Suppressor macrophage (primary cell): ENCODE results near the gene CARNS1.
A peak's percentile ranks its signal among the peaks of the same experiment; 100 is the strongest.
"Not testable (repeated sequence)": the region's sequence is repeated elsewhere in the genome, so short reads cannot be mapped to it uniquely, and the experiment has no call there.

Experiments
- DNase-seq, 4 experiments: peaks; one replicate each; pipeline ENCODE4 v3.0.0-alpha.2; 2020 to 2022

The CARNS1 gene

GRCh38 chr11:67396587-67397389 lies 18.7 kb upstream of the CARNS1 start:
- no peak for DNase-seq

DNA sequence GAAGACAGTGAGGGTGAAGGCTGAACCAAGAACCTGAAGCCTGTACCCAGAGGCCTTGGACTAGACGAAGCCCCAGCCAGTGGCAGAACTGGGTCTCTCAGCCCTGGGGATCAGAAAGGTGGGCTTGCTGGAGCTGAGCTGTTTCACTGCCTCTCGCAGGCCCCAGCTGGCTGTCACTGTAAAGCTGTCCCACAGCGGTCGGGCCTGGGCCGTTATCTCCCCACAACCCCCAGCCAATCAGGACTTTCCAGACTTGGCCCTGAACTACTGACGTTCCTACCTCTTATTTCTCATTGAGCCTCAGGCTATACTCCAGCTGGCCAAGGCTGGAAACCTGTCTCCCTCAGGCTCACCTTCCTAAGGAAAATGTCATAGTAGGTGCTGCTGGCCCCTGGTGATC lies 17.9 kb upstream of the CARNS1 start:
- no peak for DNase-seq

GRCh38 chr11:67397986-67398660 lies 17.4 kb upstream of the CARNS1 start:
- no peak for DNase-seq

- DNase-seq, result no peak
These were observed 16.6 kb upstream of the CARNS1 start for GRCh38 chr11:67398661-67399563.

DNA sequence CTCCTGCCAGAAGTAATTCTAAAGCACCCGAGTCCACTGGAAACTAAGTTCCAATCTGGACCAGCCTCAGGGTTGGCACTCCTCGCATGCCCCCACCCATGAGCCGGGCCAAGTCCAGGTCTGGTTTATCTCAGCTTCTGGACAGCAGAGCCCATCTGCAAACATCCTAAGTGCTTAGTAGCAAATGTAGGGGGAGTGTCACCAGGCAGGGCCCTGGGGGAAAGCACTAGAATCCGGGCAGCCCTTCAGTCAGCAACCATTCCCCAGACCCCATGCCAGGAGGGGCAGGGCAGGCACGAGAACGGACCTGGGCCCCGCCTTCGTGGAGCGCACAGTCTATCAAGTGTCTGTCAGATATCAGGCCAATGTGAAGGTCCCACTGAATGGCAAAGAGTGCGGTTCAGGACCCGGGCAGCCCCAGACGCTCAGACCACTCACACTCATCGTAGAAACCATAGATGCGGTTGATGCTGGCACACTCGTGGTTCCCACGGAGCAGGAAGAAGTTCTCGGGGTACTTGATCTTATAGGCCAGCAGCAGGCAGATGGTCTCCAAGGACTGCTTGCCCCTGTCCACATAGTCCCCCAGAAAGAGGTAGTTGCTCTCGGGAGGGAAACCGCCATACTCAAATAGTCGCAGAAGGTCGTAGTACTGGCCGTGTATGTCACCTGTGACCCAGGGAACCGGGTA lies 15.1 kb upstream of the CARNS1 start:
- peak in 2 of 4 experiments; percentile 26 to 35 for DNase-seq

GRCh38 chr11:67400942-67401494 lies 14.5 kb upstream of the CARNS1 start:
- DNase-seq, result no peak

DNA sequence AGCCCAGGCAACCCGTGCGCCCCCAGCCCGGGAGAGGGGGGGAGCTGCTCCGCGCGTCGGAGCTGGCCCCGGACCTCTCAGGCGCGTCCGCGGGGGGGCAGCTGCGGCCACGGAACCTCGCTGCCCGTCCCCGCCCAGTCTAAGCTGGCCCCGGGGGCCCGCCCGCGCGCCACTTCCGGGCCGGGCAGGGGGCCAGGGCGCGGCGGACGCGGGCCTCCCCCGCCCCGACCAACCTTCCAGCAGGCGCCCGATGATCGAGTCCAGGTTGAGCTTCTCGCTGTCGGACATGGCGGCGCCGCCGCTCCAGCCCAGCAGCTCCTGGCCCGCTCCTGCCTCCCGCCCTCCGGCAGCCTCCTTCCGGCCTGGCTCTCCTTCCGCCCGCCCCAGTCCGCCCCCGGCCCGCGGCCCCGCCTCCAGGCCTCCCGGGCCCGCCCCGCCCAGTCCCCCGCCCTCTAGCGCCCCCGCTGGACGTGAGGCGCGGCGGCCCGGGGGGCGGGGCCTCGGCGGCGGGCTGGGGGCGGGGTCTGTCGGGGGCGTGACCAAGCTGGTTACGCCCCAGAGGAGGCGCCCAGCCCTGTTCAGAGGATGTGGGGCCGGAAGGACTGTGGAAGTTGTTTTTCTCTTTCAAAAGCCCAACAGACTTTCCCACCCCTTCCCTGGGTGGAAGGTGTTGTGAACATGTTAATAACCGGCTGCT lies 13.8 kb upstream of the CARNS1 start, which contains the start of gene PPP1CA:
PPP1CA (minus strand) TSS at position 364 of the 697 bp plus-strand sequence; CDS start at position 288, 76 bp downstream.
- DNase-seq, result peak; percentile 93 to 98 (median 95)

DNA sequence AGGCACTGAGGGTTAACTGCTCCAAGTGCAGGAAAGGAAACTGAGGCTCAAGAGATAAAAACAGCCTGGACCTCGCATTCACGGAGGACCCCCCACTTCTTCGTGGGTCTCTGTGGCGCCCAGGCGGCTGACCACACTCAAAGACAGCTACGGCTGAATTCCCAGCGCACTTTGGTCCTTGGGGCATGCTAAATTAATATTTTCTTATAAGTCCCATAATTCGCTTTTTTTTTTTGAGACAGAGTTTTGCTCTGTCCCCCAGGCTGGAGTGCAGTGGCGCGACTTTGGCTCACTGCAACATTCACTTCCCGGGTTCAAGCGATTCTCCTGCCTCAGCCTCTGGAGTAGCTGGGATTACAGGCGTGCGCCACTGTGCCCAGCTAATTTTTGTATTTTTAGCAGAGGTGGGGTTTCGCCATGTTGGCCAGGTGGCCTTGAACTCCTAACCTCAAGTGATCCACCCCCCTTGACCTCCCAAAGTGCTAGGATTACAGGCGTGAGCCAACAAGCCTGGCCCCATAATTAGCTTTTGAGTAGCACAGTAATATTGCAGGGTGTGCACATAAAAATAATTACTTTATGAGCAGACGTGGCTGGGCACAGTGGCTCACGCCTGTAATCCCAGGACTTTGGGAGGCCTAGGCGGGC lies 13.2 kb upstream of the CARNS1 start:
- DNase-seq, result not testable (repeated sequence)

DNA sequence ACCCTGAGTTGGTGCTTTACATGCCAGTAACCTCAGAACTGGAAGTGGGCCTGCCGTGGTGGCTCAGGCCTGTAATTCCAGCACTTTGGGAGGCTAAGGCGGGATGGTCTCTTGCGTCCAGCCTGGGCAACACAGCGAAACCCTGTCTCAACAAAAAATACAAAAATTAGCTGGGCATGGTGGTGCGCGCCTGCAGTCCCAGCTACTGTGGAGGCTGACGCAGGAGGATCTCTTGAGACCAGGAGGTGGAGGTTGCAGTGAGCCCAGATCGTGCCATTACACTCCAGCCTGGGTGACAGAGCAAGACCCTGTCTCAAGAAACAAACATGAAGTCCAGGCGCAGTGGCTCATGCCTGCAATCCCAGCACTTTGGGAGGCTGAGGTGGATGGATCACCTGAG lies 12.4 kb upstream of the CARNS1 start:
- not testable (repeated sequence) for DNase-seq

DNA sequence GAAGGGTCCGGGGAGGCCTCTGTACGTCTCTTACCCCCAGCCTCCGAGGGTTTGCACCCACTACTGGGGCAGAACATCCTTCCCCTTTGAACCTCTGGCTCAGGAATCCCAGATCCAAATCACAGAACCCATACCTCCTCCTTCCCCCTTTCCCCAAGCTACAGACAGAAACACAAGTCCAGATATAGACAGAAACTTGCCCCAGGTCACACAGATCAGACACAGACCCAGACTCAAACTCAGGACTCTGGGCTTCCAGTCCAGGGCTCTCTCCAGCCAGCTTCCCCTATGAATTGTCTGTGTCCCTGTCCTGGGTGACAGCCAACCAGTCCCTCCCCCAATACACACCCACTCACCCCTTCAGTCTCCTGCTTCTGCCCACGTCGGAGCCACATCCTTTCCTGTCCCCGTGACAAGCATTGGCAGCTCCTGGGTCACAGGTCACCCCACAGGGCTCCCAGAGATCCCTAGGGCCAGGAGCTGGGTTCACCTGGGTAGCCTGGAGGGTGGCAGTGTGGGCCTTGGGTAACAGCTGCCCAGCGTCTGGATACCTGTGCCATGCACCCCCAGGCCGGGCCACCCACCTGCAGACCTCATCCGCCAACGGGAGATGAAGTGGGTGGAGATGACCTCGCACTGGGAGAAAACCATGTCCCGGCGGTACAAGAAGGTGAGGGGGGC lies 10.8 kb upstream of the CARNS1 start:
- DNase-seq, result peak; percentile 61 to 89 (median 87)

GRCh38 chr11:67405196-67405567 lies 10.3 kb upstream of the CARNS1 start:
- DNase-seq, result no peak

DNA sequence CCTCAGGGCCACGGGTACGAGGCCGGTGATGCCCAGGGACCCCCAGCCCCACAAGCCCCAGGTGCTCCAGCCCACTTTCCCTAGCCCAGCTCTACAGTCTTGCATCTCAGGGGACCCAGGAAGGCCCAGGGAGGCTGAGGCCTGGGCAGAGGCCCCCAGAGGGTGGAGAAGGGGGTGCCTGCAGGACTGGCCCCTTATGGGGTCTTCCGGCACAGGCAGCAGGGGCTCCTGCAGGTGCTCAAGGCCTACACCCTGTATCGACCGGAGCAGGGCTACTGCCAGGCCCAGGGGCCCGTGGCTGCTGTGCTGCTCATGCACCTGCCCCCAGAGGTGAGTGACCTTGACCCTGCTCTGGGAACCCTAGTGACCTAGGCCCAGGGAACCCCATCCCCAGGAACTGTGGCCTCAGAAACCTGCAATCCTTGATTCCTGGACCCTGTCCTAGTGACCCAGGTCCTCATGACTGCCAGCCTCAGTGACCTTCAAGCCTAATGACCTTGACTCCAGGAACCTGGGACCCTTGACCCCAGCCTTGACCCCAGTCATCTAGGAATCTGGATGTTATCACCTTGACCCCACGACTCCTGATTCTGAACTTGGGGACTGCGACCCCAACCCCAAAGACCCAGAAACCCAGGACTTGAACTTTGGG lies 9.7 kb upstream of the CARNS1 start:
- DNase-seq, result no peak

DNA sequence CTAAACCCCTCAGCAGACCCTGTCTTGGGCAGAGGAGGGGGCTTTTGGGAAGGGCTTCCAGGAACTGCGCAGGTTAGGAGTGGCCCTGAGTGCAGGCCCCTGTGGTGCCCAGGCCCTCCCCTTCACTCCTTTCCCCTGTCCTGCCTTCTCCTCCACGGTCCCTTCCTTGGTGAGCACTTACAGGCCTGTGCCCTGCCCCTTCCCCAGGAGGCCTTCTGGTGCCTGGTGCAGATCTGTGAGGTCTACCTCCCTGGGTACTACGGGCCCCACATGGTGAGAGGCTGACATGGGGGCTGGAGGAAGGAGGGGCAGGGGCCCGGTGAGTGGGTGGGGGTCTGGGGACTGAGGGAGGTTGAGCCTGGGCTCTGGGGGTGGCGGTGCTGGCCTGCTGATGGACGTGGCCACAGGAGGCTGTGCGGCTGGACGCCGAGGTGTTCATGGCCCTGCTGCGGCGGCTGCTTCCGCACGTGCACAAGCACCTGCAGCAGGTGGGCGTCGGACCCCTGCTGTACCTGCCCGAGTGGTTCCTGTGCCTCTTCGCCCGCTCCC lies 9.0 kb upstream of the CARNS1 start:
- no peak for DNase-seq

DNA sequence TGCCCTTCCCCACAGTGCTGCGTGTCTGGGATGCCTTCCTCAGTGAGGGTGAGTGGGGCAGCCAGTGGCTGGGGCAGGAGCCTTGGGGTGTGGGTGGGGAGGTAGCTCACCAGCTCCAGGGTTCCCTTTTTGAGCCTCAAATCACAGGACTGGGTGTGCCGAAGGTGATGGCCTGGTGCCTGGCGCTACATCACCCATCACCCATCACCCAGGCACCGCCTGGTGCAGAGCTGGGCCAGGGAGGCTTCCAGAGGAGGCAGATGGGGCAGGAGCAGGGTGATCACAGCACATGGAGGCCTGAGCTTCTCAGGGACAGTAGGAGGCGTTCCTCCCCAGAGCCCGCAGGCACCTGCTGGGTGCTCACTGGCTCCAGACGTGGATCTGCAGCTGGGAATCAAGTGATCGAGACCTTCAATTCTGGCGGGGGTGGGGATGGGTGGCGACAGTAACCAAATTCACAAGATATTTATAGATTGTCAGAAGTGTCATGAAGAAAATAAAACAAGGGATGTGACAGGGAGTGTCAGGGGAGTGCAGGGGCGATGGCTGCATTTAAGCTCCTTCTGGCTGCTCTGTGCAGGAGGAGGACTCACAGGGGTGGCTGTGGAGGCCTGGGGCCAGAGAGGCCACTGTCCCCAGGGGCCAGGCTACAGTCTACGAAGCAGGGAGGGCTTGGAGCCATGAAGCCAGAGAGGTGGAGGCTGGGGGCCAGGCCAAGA lies 8.3 kb upstream of the CARNS1 start:
- DNase-seq, result peak in 3 of 4 experiments; percentile 25 to 53 (median 38)

DNA sequence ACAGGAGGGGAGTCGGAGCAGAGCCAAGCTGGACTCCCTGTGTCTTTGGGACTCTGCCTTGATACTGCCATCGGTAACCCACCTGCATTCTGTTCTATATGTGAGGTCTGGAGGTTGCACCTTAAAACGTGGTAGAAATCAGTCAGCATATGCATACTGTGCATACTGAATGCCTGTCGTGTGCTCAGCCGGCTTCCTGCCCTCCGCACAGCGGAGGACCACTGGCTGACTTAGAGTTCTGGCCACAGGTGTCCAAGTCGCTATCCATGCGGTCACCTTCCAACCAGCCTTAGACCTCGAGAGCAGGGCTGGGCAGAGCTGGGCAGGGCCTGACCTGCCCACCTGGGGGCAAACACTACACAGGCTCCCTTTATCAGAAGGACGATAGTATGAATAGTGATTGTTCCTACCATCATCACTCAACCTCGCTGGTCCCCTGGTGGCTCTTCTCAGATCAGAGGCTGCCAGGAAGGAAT lies 7.8 kb upstream of the CARNS1 start:
- DNase-seq, result no peak

GRCh38 chr11:67408437-67409200 lies 6.9 kb upstream of the CARNS1 start:
- no peak for DNase-seq

DNA sequence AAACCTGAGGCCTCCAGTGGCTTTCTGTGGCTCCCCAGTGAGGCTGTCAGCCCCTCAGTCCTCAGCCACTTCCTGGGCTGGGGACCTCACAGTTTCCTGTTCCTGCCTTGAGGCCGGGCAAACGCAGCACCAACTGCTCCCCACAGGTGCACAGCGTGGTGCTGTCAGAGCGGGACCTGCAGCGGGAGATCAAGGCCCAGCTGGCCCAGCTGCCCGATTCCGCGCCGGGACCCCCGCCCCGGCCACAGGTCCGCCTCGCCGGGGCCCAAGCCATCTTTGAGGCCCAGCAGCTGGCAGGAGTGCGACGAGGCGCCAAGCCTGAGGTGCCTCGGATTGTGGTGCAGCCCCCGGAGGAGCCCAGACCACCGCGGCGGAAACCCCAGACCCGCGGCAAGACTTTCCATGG lies 6.2 kb upstream of the CARNS1 start:
- no peak for DNase-seq
